SK-N-SH treated with all-trans-retinoic acid at 6 μM for 48 hours (cell line): ENCODE data around the gene DIPK1A.

Experiments used
- ARNTL ChIP-seq: fragments of 450-650 bp; formaldehyde crosslinking; IDR thresholded peaks from 2 replicates; pipeline ENCODE4 v1.5.0; 2020; ENCODE audit warnings: low read depth, mild to moderate bottlenecking, moderate library complexity, borderline replicate concordance
- TF ChIP-seq, protein P1 (sequence below): fragments of 250-450 bp; sonication (Bioruptor Pico); IDR thresholded peaks from 2 replicates; pipeline ENCODE4 v1.8.0; 2020; ENCODE audit warnings: mild to moderate bottlenecking, moderate library complexity, borderline replicate concordance

DNA sequence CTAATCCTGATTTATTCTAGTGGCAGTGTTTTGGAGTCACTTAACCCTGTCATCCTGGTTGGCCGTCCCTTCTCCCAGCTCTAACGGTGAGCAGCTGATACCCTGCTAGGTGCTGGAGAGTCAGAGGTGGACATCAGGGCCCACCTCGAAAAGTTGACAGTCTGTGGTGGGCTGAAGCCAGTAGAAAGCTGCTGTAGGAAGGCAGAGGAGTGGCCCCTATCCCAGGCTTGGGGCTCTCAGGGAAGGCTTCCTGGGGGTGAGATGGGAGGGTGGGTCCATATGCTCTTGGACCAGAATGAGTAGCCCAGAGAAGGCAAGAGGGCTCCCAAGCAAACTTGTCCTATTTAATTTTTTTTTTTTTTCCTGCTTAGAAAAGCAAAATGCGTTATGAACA lies 129.9 kb downstream of the DIPK1A start:
- TF ChIP-seq ARNTL (CRISPR knock-in tag), result no peak
- TF ChIP-seq, protein P1, sequence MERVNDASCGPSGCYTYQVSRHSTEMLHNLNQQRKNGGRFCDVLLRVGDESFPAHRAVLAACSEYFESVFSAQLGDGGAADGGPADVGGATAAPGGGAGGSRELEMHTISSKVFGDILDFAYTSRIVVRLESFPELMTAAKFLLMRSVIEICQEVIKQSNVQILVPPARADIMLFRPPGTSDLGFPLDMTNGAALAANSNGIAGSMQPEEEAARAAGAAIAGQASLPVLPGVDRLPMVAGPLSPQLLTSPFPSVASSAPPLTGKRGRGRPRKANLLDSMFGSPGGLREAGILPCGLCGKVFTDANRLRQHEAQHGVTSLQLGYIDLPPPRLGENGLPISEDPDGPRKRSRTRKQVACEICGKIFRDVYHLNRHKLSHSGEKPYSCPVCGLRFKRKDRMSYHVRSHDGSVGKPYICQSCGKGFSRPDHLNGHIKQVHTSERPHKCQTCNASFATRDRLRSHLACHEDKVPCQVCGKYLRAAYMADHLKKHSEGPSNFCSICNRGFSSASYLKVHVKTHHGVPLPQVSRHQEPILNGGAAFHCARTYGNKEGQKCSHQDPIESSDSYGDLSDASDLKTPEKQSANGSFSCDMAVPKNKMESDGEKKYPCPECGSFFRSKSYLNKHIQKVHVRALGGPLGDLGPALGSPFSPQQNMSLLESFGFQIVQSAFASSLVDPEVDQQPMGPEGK (CRISPR knock-in tag), result no peak
